ENCODE measurements around the gene WNT8A. TPM values are rescaled to one million over a fixed set of nuclear protein-coding genes. Genes with fewer than 3 reads are reported as not detected.
"Not testable (repeated sequence)": the region's sequence is repeated elsewhere in the genome, so short reads cannot be mapped to it uniquely, and the experiment has no call there.

WNT8A gene
- total RNA-seq = under 1 TPM in 4 of 8 experiments, not detected in 4; 0.16 to 0.95 (median 0.54) TPM

- in situ Hi-C loops (cut with MboI; ENCODE audit: low pct_unique_long_range_greater_than_20kb in 2 of 9, low sequenced_read_pairs in 9 of 9, unreplicated experiment in 9 of 9) = no loop called here
- Histone ChIP-seq H3K27ac (no peak within 1 kb of the TSS), H3K4me1 (replicated peaks in 1 of 2) (no peaks in the 10 kb centered on the region), H3K4me3 (no peak within 1 kb of the TSS)
- 10 to 67% (median 23%) methylated on average over 1 to 2 of the region's 5 CpGs; no CpG with 5 or more reads in 6 of the 10 experiments for WGBS, 10 experiments
- ATAC-seq (replicated peaks in 6 of 8) = no peak
Measured at GRCh38 chr5:138083702-138084101, at the start of gene WNT8A. TSS of gene WNT8A (plus strand) at chr5:138084033. CDS start at chr5:138084128, 95 bp downstream.

GRCh38 chr5:138035605-138036537 lies 48.0 kb upstream of the WNT8A start:
- Histone ChIP-seq H3K4me3 (no peak overlapping the region), H3K27ac (no peak overlapping the region), H3K4me1 (replicated peaks in 1 of 2) (peaks cover 7 to 12% of the 10 kb centered on the region in 2 donors)
- in situ Hi-C loops (cut with MboI; ENCODE audit: low pct_unique_long_range_greater_than_20kb in 2 of 9, low sequenced_read_pairs in 9 of 9, unreplicated experiment in 9 of 9) = no loop called here
- WGBS, 10 experiments = 0 to 74% (median 38%) methylated on average over 2 to 9 of the region's 11 CpGs; no CpG with 5 or more reads in 1 of the 10 experiments
- peak; percentile 13 to 51 (median 24) for ATAC-seq (replicated peaks in 6 of 8)

- no peak for ATAC-seq (replicated peaks in 6 of 8)
- Histone ChIP-seq H3K27ac (no peak overlapping the region), H3K4me1 (replicated peaks in 1 of 2) (peaks cover 4 to 5% of the 10 kb centered on the region in 2 donors), H3K4me3 (no peak overlapping the region)
- in situ Hi-C loops (cut with MboI; ENCODE audit: low pct_unique_long_range_greater_than_20kb in 2 of 9, low sequenced_read_pairs in 9 of 9, unreplicated experiment in 9 of 9) = no loop called here
Measured at GRCh38 chr5:138037271-138037670, 46.6 kb upstream of the WNT8A start.

GRCh38 chr5:138037907-138038633 lies 45.8 kb upstream of the WNT8A start:
- no peak for ATAC-seq (replicated peaks in 6 of 8)
- in situ Hi-C loops (cut with MboI; ENCODE audit: low pct_unique_long_range_greater_than_20kb in 2 of 9, low sequenced_read_pairs in 9 of 9, unreplicated experiment in 9 of 9) = no loop called here
- Histone ChIP-seq H3K4me1 (replicated peaks in 1 of 2) (peaks cover 4 to 5% of the 10 kb centered on the region in 2 donors), H3K27ac (no peak overlapping the region), H3K4me3 (no peak overlapping the region)
- 25 to 100% (median 83%) methylated on average over 1 of the region's 1 CpG; no CpG with 5 or more reads in 2 of the 10 experiments for WGBS, 10 experiments

- 50 to 100% (median 100%) methylated on average over 1 of the region's 1 CpG; no CpG with 5 or more reads in 2 of the 10 experiments for WGBS, 10 experiments
- H3K27ac ChIP-seq = no peak overlapping the region
- H3K4me3 ChIP-seq = no peak overlapping the region
- H3K4me1 ChIP-seq (replicated peaks in 1 of 2) = peaks cover 2% of the 10 kb centered on the region in 2 donors
- no peak for ATAC-seq (replicated peaks in 6 of 8)
- in situ Hi-C loops (cut with MboI; ENCODE audit: low pct_unique_long_range_greater_than_20kb in 2 of 9, low sequenced_read_pairs in 9 of 9, unreplicated experiment in 9 of 9) = no loop called here
Measured at GRCh38 chr5:138038826-138039225, 45.0 kb upstream of the WNT8A start.

GRCh38 chr5:138045283-138045682 lies 38.5 kb upstream of the WNT8A start:
- H3K27ac ChIP-seq; H3K4me3 ChIP-seq; in situ Hi-C loops (cut with MboI; ENCODE audit: low pct_unique_long_range_greater_than_20kb in 2 of 9, low sequenced_read_pairs in 9 of 9, unreplicated experiment in 9 of 9); H3K4me1 ChIP-seq (replicated peaks in 1 of 2); ATAC-seq (replicated peaks in 6 of 8): not testable (repeated sequence)
- 69 to 100% (median 94%) methylated on average over 1 to 3 of the region's 3 CpGs; no CpG with 5 or more reads in 1 of the 10 experiments for WGBS, 10 experiments

GRCh38 chr5:138051441-138052296 lies 32.2 kb upstream of the WNT8A start:
- WGBS, 10 experiments = 39 to 91% (median 60%) methylated on average over 3 to 8 of the region's 9 CpGs
- ATAC-seq (replicated peaks in 6 of 8) = no peak
- Histone ChIP-seq H3K4me3 (no peak overlapping the region), H3K4me1 (replicated peaks in 1 of 2) (no peaks in the 10 kb centered on the region), H3K27ac (no peak overlapping the region)
- in situ Hi-C loops (cut with MboI; ENCODE audit: low pct_unique_long_range_greater_than_20kb in 2 of 9, low sequenced_read_pairs in 9 of 9, unreplicated experiment in 9 of 9) = no loop called here

- in situ Hi-C loops (cut with MboI; ENCODE audit: low pct_unique_long_range_greater_than_20kb in 2 of 9, low sequenced_read_pairs in 9 of 9, unreplicated experiment in 9 of 9); H3K4me3 ChIP-seq; ATAC-seq (replicated peaks in 6 of 8); H3K4me1 ChIP-seq (replicated peaks in 1 of 2); H3K27ac ChIP-seq: not testable (repeated sequence)
- 83% methylated on average over 1 of the region's 1 CpG; no CpG with 5 or more reads in 9 of the 10 experiments for WGBS, 10 experiments
Measured at GRCh38 chr5:138052718-138053117, 31.1 kb upstream of the WNT8A start.

- H3K4me1 ChIP-seq (replicated peaks in 1 of 2) = no peaks in the 10 kb centered on the region
- H3K4me3 ChIP-seq = no peak overlapping the region
- ATAC-seq (replicated peaks in 6 of 8) = no peak
- 43 to 100% (median 60%) methylated on average over 1 to 3 of the region's 3 CpGs; no CpG with 5 or more reads in 3 of the 10 experiments for WGBS, 10 experiments
- H3K27ac ChIP-seq = no peak overlapping the region
- in situ Hi-C loops (cut with MboI; ENCODE audit: low pct_unique_long_range_greater_than_20kb in 2 of 9, low sequenced_read_pairs in 9 of 9, unreplicated experiment in 9 of 9) = no loop called here
Measured at GRCh38 chr5:138053554-138053953, 30.3 kb upstream of the WNT8A start.

- no peak for ATAC-seq (replicated peaks in 6 of 8)
- Histone ChIP-seq H3K4me3 (no peak overlapping the region), H3K4me1 (replicated peaks in 1 of 2) (no peaks in the 10 kb centered on the region), H3K27ac (no peak overlapping the region)
- 0 to 34% (median 20%) methylated on average over 1 to 3 of the region's 3 CpGs; no CpG with 5 or more reads in 1 of the 10 experiments for WGBS, 10 experiments
- in situ Hi-C loops (cut with MboI; ENCODE audit: low pct_unique_long_range_greater_than_20kb in 2 of 9, low sequenced_read_pairs in 9 of 9, unreplicated experiment in 9 of 9) = no loop called here
Measured at GRCh38 chr5:138054206-138054605, 29.6 kb upstream of the WNT8A start.

- peak in 6 of 8 experiments; percentile 23 to 79 (median 60) for ATAC-seq (replicated peaks in 6 of 8)
- 0 to 71% (median 38%) methylated on average over 1 to 7 of the region's 13 CpGs; no CpG with 5 or more reads in 2 of the 10 experiments for WGBS, 10 experiments
- in situ Hi-C loops (cut with MboI; ENCODE audit: low pct_unique_long_range_greater_than_20kb in 2 of 9, low sequenced_read_pairs in 9 of 9, unreplicated experiment in 9 of 9) = no loop called here
- Histone ChIP-seq H3K27ac (no peak overlapping the region), H3K4me3 (peak overlapping the region in 3 of 5 donors; percentile 9 to 12 (median 11)), H3K4me1 (replicated peaks in 1 of 2) (no peaks in the 10 kb centered on the region)
Measured at GRCh38 chr5:138054847-138055558, 28.8 kb upstream of the WNT8A start.

- peak in 1 of 8 experiments; percentile 11 for ATAC-seq (replicated peaks in 6 of 8)
- no peak overlapping the region for H3K4me3 ChIP-seq
- H3K27ac ChIP-seq = no peak overlapping the region
- in situ Hi-C loops (cut with MboI; ENCODE audit: low pct_unique_long_range_greater_than_20kb in 2 of 9, low sequenced_read_pairs in 9 of 9, unreplicated experiment in 9 of 9) = no loop called here
- H3K4me1 ChIP-seq (replicated peaks in 1 of 2) = no peaks in the 10 kb centered on the region
Measured at GRCh38 chr5:138064526-138064925, 19.3 kb upstream of the WNT8A start.
